ENCODE data around the gene AKAP6.

Gene AKAP6

GRCh38 chr14:32407130-32407529 lies 78.0 kb downstream of the AKAP6 start:
- DNase-seq (ENCODE audit: low read depth), result no peak

GRCh38 chr14:32408018-32408417 lies 78.9 kb downstream of the AKAP6 start:
- DNase-seq (ENCODE audit: low read depth), result no peak

GRCh38 chr14:32412103-32412502 lies 83.0 kb downstream of the AKAP6 start:
- no peak for DNase-seq (ENCODE audit: low read depth)

- DNase-seq (ENCODE audit: low read depth), result no peak
Observed at GRCh38 chr14:32412532-32412931, 83.4 kb downstream of the AKAP6 start.

GRCh38 chr14:32413967-32414640 lies 85.0 kb downstream of the AKAP6 start:
- no peak for DNase-seq (ENCODE audit: low read depth)

- no peak for DNase-seq (ENCODE audit: low read depth)
Observed at GRCh38 chr14:32414808-32415255, 85.7 kb downstream of the AKAP6 start.

GRCh38 chr14:32417956-32418552 lies 89.0 kb downstream of the AKAP6 start:
- DNase-seq (ENCODE audit: low read depth), result no peak

GRCh38 chr14:32419429-32419828 lies 90.3 kb downstream of the AKAP6 start:
- no peak for DNase-seq (ENCODE audit: low read depth)

GRCh38 chr14:32421781-32422180 lies 92.7 kb downstream of the AKAP6 start:
- no peak for DNase-seq (ENCODE audit: low read depth)

GRCh38 chr14:32422440-32422839 lies 93.3 kb downstream of the AKAP6 start:
- no peak for DNase-seq (ENCODE audit: low read depth)

- DNase-seq (ENCODE audit: low read depth), result no peak
Observed at GRCh38 chr14:32426028-32426427, 96.9 kb downstream of the AKAP6 start.

- DNase-seq (ENCODE audit: low read depth), result no peak
Observed at GRCh38 chr14:32426586-32427388, 97.7 kb downstream of the AKAP6 start.

GRCh38 chr14:32427726-32428528 lies 98.8 kb downstream of the AKAP6 start:
- no peak for DNase-seq (ENCODE audit: low read depth)

GRCh38 chr14:32428875-32429274 lies 99.8 kb downstream of the AKAP6 start:
- no peak for DNase-seq (ENCODE audit: low read depth)

- DNase-seq (ENCODE audit: low read depth), result no peak
Observed at GRCh38 chr14:32430326-32430725, 101.2 kb downstream of the AKAP6 start.

- no peak for DNase-seq (ENCODE audit: low read depth)
Observed at GRCh38 chr14:32432813-32433538, 103.9 kb downstream of the AKAP6 start.

GRCh38 chr14:32434180-32434579 lies 105.1 kb downstream of the AKAP6 start:
- no peak for DNase-seq (ENCODE audit: low read depth)

GRCh38 chr14:32434880-32435279 lies 105.8 kb downstream of the AKAP6 start:
- DNase-seq (ENCODE audit: low read depth), result no peak

- DNase-seq (ENCODE audit: low read depth), result no peak
Observed at GRCh38 chr14:32435411-32435810, 106.3 kb downstream of the AKAP6 start.

- no peak for DNase-seq (ENCODE audit: low read depth)
Observed at GRCh38 chr14:32436993-32437392, 107.9 kb downstream of the AKAP6 start.

- DNase-seq (ENCODE audit: low read depth), result no peak
Observed at GRCh38 chr14:32438517-32438916, 109.4 kb downstream of the AKAP6 start.
